Gastrocnemius medialis (tissue), 4 donors: ENCODE data around the gene SCN2A.

ENCODE experiments used
- POLR2A ChIP-seq, 2 donors: fragments of 450-650 bp; IDR thresholded peaks; one replicate each; pipeline ENCODE4 v1.6.1; 2017; ENCODE audit warnings: antibody characterized with exemption in 2 of 2, mild to moderate bottlenecking in 2 of 2, moderate library complexity in 2 of 2
- TF ChIP-seq, protein P1 (sequence below), 5 experiments: fragments of 450-650 bp in 3 of 5; fragments of 200-600 bp in 2 of 5; sonication (generic) in 2 of 5; IDR thresholded peaks in 4 of 5; conservative IDR thresholded peaks in 1 of 5; 1 replicate in 4 of 5; 2 replicates in 1 of 5; pipeline ENCODE4 v1.5.1; 2016 to 2019; ENCODE audit warnings: antibody characterized with exemption in 5 of 5, mild to moderate bottlenecking in 3 of 5, moderate library complexity in 3 of 5

DNA sequence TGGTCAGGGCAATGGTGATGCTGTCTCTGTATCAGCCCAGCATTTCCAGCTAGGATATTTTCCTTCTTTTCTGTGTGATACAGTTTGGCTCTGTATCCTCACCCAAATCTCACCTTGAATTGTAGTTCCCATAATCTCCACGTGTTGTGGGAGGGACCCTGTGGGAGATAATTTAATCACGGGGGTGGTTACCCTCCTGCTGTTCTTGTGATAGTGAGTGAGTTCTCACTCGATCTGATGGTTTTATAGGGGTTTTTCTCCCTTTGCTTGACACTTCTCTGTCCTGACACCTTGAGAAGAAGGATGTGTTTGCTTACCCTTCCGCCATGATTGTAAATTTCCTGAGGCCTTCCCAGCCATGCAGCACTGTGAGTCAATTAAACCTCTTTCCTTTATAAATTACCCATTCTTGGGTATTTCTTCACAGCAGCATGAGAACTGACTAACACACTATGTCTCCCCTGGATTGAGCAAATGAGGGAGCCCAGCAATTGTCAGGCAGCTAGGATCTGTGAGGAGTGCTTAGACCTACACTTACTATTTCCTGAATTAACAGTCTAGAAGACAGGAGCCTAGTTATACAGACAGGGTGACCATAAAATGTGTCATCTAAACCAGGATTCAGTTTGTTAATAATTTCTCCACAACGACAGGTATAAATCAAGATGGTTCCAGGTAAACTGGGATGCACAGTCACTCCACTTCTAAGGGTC, 6.0 kb downstream of the SCN2A start:
- TF ChIP-seq, protein P1, sequence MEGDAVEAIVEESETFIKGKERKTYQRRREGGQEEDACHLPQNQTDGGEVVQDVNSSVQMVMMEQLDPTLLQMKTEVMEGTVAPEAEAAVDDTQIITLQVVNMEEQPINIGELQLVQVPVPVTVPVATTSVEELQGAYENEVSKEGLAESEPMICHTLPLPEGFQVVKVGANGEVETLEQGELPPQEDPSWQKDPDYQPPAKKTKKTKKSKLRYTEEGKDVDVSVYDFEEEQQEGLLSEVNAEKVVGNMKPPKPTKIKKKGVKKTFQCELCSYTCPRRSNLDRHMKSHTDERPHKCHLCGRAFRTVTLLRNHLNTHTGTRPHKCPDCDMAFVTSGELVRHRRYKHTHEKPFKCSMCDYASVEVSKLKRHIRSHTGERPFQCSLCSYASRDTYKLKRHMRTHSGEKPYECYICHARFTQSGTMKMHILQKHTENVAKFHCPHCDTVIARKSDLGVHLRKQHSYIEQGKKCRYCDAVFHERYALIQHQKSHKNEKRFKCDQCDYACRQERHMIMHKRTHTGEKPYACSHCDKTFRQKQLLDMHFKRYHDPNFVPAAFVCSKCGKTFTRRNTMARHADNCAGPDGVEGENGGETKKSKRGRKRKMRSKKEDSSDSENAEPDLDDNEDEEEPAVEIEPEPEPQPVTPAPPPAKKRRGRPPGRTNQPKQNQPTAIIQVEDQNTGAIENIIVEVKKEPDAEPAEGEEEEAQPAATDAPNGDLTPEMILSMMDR (IDR thresholded peaks at IDR 0.05 in 4 of 5, conservative IDR thresholded peaks at IDR 0.05 in 1 of 5): no peak
- TF ChIP-seq POLR2A (IDR thresholded peaks at IDR 0.05): no peak
